Spleen (tissue), 7 donors: Measurements from ENCODE around the gene MAP4K1.

Experiments
- CTCF ChIP-seq, 11 experiments: fragments of 200-600 bp in 7 of 11; fragments of 450-650 bp in 4 of 11; sonication (generic) in 4 of 11; IDR thresholded peaks in 8 of 11; conservative IDR thresholded peaks in 3 of 11; 1 replicate in 7 of 11; 2 replicates in 4 of 11; pipeline versions ENCODE4 v1.4.0 to v1.8.0; 2016 to 2021; ENCODE audit warnings: antibody characterized with exemption in 11 of 11, inconsistent platforms in 4 of 11, mild to moderate bottlenecking in 1 of 11
- POLR2A ChIP-seq, 3 donors: fragments of 450-650 bp; IDR thresholded peaks; one replicate each; pipeline ENCODE4 v1.5.1; 2017; ENCODE audit warnings: antibody characterized with exemption in 3 of 3, mild to moderate bottlenecking in 1 of 3
- donor health status: DM: no; HTN: no; CAD: no; lungs with moderate emphysema.
- donor health status: DM: no; HTN: no; CAD: no.
- donor health status: DM: no; HTN: no; CAD: no.

GRCh38 chr19:38650172-38650775, 32.5 kb upstream of the MAP4K1 start:
- TF ChIP-seq POLR2A (IDR thresholded peaks at IDR 0.05) (no peak), CTCF (IDR thresholded peaks at IDR 0.05 in 8 of 11, conservative IDR thresholded peaks at IDR 0.05 in 3 of 11) (no peak)
